ENCODE data around the gene PSMA8.
"Not testable (repeated sequence)": the region's sequence is repeated elsewhere in the genome, so short reads cannot be mapped to it uniquely, and the experiment has no call there.

PSMA8 gene

GRCh38 chr18:26233208-26233607 is 99.5 kb downstream of the PSMA8 start:
- DNase-seq (ENCODE audit: low spot score): no peak

- not testable (repeated sequence) for DNase-seq (ENCODE audit: low spot score)
These were observed 103.7 kb downstream of the PSMA8 start for GRCh38 chr18:26237363-26237762.

GRCh38 chr18:26238718-26239117 is 105.0 kb downstream of the PSMA8 start:
- DNase-seq (ENCODE audit: low spot score): not testable (repeated sequence)

GRCh38 chr18:26242392-26242791 is 108.7 kb downstream of the PSMA8 start:
- DNase-seq (ENCODE audit: low spot score): not testable (repeated sequence)

Measured in activated CD4-positive, alpha-beta T cell treated with anti-CD3 and anti-CD28 coated beads, Interleukin-2, Interleukin-4, amounts not matched to agents 100 ng/mL and 50 ng/mL, durations not matched to agents 16 hours and 8 hours (primary cell).